Right atrium auricular region (tissue), 2 donors: ENCODE measurements around the gene SLC7A10. TPM values are rescaled to one million over a fixed set of nuclear protein-coding genes. Genes with fewer than 3 reads are reported as not detected.

ENCODE experiments used
- DNase-seq: peaks from one replicate; pipeline ENCODE4 v3.0.0-alpha.2; 2019; ENCODE audit warnings: low spot score
- H3K27ac ChIP-seq, 2 donors: fragments of 200-600 bp; sonication (generic); 1 replicate in 1 of 2; 2 replicates in 1 of 2; pipeline ENCODE4 v1.5.1; 2016 to 2019
- H3K27me3 ChIP-seq, 2 donors: fragments of 200-600 bp; sonication (generic); one replicate each; pipeline versions ENCODE4 v1.5.1 to v1.6.0; 2017 to 2019
- H3K36me3 ChIP-seq: fragments of 200-600 bp; sonication (generic); one replicate; pipeline ENCODE4 v1.5.1; 2016
- H3K4me1 ChIP-seq, 2 donors: fragments of 200-600 bp; sonication (generic); one replicate each; pipeline versions ENCODE4 v1.5.1 to v1.6.0; 2017 to 2019
- H3K4me3 ChIP-seq, 2 donors: fragments of 200-600 bp; sonication (generic); 1 replicate in 1 of 2; 2 replicates in 1 of 2; pipeline ENCODE4 v1.5.1; 2017 to 2019; ENCODE audit warnings: mild to moderate bottlenecking in 1 of 2, moderate library complexity in 1 of 2
- H3K9me3 ChIP-seq, 2 donors: fragments of 200-600 bp; sonication (generic); one replicate each; pipeline ENCODE4 v1.5.1; 2019
- CTCF ChIP-seq, 2 donors: fragments of 200-600 bp; sonication (generic); IDR thresholded peaks; one replicate each; pipeline ENCODE4 v1.5.1; 2019; ENCODE audit warnings: antibody characterized with exemption in 2 of 2
- total RNA-seq, 2 donors: library from RNA; depleted of rRNA; stranded (reverse); fragments of >200 nt; gene quantifications; one replicate each; pipeline ENCODE4 v1.1.0, GENCODE V29; 2016

The SLC7A10 gene
- total RNA-seq, 2 donors from 2014 or later, result 0.79 TPM; not detected in 1

- no peaks in the 10 kb centered on the region for H3K27me3 ChIP-seq
- H3K27ac ChIP-seq, result no peak overlapping the region
- H3K36me3 ChIP-seq, result no peaks in the 10 kb centered on the region
- H3K9me3 ChIP-seq, result peaks cover 0 to 8% of the 10 kb centered on the region in 2 donors
- DNase-seq, result no peak
- TF ChIP-seq CTCF (IDR thresholded peaks at IDR 0.05), result no peak
- H3K4me1 ChIP-seq, result no peaks in the 10 kb centered on the region
- no peak overlapping the region for H3K4me3 ChIP-seq
Measured at GRCh38 chr19:33257828-33258227, 32.2 kb upstream of the SLC7A10 start.

- no peak overlapping the region for H3K27ac ChIP-seq
- H3K36me3 ChIP-seq, result no peaks in the 10 kb centered on the region
- no peak overlapping the region for H3K4me3 ChIP-seq
- H3K9me3 ChIP-seq, result peaks cover 0 to 8% of the 10 kb centered on the region in 2 donors
- no peak for DNase-seq
- H3K4me1 ChIP-seq, result no peaks in the 10 kb centered on the region
- no peak for TF ChIP-seq CTCF (IDR thresholded peaks at IDR 0.05)
- H3K27me3 ChIP-seq, result no peaks in the 10 kb centered on the region
Measured at GRCh38 chr19:33256261-33256660, 30.6 kb upstream of the SLC7A10 start.

GRCh38 chr19:33255781-33256180, 30.1 kb upstream of the SLC7A10 start:
- Histone ChIP-seq H3K27me3 (no peaks in the 10 kb centered on the region), H3K9me3 (peaks cover 0 to 8% of the 10 kb centered on the region in 2 donors), H3K4me1 (no peaks in the 10 kb centered on the region), H3K4me3 (no peak overlapping the region), H3K27ac (no peak overlapping the region), H3K36me3 (no peaks in the 10 kb centered on the region)
- TF ChIP-seq CTCF (IDR thresholded peaks at IDR 0.05), result no peak
- DNase-seq, result no peak

- Histone ChIP-seq H3K4me3 (no peak overlapping the region), H3K27me3 (no peaks in the 10 kb centered on the region), H3K9me3 (peaks cover 0 to 8% of the 10 kb centered on the region in 2 donors), H3K4me1 (no peaks in the 10 kb centered on the region), H3K36me3 (no peaks in the 10 kb centered on the region), H3K27ac (no peak overlapping the region)
- no peak for DNase-seq
- TF ChIP-seq CTCF (IDR thresholded peaks at IDR 0.05), result no peak
Measured at GRCh38 chr19:33254245-33254824, 28.7 kb upstream of the SLC7A10 start.

GRCh38 chr19:33252971-33253370, 27.3 kb upstream of the SLC7A10 start:
- H3K36me3 ChIP-seq, result no peaks in the 10 kb centered on the region
- H3K4me1 ChIP-seq, result no peaks in the 10 kb centered on the region
- no peak overlapping the region for H3K27ac ChIP-seq
- H3K27me3 ChIP-seq, result no peaks in the 10 kb centered on the region
- H3K4me3 ChIP-seq, result no peak overlapping the region
- DNase-seq, result no peak
- TF ChIP-seq CTCF (IDR thresholded peaks at IDR 0.05), result no peak
- H3K9me3 ChIP-seq, result peaks cover 0 to 7% of the 10 kb centered on the region in 2 donors

GRCh38 chr19:33252418-33252962, 26.8 kb upstream of the SLC7A10 start:
- H3K27me3 ChIP-seq, result no peaks in the 10 kb centered on the region
- peaks cover 0 to 2% of the 10 kb centered on the region in 2 donors for H3K9me3 ChIP-seq
- H3K4me3 ChIP-seq, result no peak overlapping the region
- no peak overlapping the region for H3K27ac ChIP-seq
- H3K4me1 ChIP-seq, result no peaks in the 10 kb centered on the region
- DNase-seq, result no peak
- no peaks in the 10 kb centered on the region for H3K36me3 ChIP-seq
- no peak for TF ChIP-seq CTCF (IDR thresholded peaks at IDR 0.05)
